OCI-LY3 (cell line): ENCODE measurements around the gene KRTAP29-1.

ENCODE experiments used
- CTCF ChIP-seq: fragments of 200-600, 300-600 bp; sonication (generic); IDR thresholded peaks from 2 replicates; pipeline ENCODE4 v1.5.1; 2014; ENCODE audit warnings: antibody characterized with exemption, low read length, low read depth
- EZH2phosphoT487 ChIP-seq: fragments of 200-600 bp; shearing (Covaris generic); IDR thresholded peaks from 2 replicates; pipeline ENCODE4 v1.6.1; 2018; ENCODE audit warnings: antibody characterized with exemption, mixed run types, low read depth

- TF ChIP-seq CTCF: no peak
- no peak for TF ChIP-seq EZH2phosphoT487
Observed at GRCh38 chr17:41311111-41311510, 8.5 kb upstream of the KRTAP29-1 start.
